Keratinocyte (primary cell): ENCODE measurements around the gene RDH13. TPM values are rescaled to one million over a fixed set of nuclear protein-coding genes. Genes with fewer than 3 reads are reported as not detected.

Experiments
- DNase-seq: peaks from one replicate; pipeline ENCODE4 v3.0.0-alpha.2; 2011; ENCODE audit warnings: low read depth, missing footprints, low spot score
- FAIRE-seq: peaks from 2 replicates; lab custom pipeline; 2011; peaks lifted over from hg19 to GRCh38; lab: Jason Lieb, UNC
- H2AFZ ChIP-seq: 2 replicates; pipeline ENCODE4 v1.6.0; 2012; ENCODE audit warnings: low read length, control low read depth, inconsistent platforms; ENCODE audit not compliant: control insufficient read depth
- H3K27ac ChIP-seq: 2 replicates; pipeline ENCODE4 v1.5.1; 2011; ENCODE audit warnings: low read length; ENCODE audit not compliant: control insufficient read depth, insufficient read depth
- H3K27me3 ChIP-seq: 3 replicates; pipeline ENCODE4 v1.6.0; 2011; ENCODE audit warnings: low read length; ENCODE audit not compliant: control insufficient read depth, insufficient read depth; ENCODE audit errors: extremely low read depth
- H3K36me3 ChIP-seq, 2 experiments: 2 replicates in 1 of 2; 3 replicates in 1 of 2; pipeline ENCODE4 v1.5.1; 2011; ENCODE audit warnings: low read length in 2 of 2, mild to moderate bottlenecking in 1 of 2; ENCODE audit not compliant: control insufficient read depth in 2 of 2, insufficient read depth in 2 of 2; ENCODE audit errors: extremely low read depth in 1 of 2
- H3K4me1 ChIP-seq: 3 replicates; pipeline ENCODE4 v1.5.1; 2011; ENCODE audit warnings: low read length; ENCODE audit not compliant: control insufficient read depth, insufficient read depth; ENCODE audit errors: extremely low read depth
- H3K4me2 ChIP-seq: 3 replicates; pipeline ENCODE4 v1.6.0; 2011; ENCODE audit warnings: low read depth, low read length; ENCODE audit not compliant: control insufficient read depth, insufficient read depth; ENCODE audit errors: extremely low read depth
- H3K4me3 ChIP-seq, 3 experiments: fragments of 200-600 bp in 1 of 3; sonication (generic) in 1 of 3; 2 replicates in 2 of 3; 3 replicates in 1 of 3; pipeline ENCODE4 v1.5.1; 2011 to 2016; ENCODE audit warnings: low read length in 3 of 3, mild to moderate bottlenecking in 3 of 3, control low read depth in 2 of 3, inconsistent platforms in 1 of 3, low read depth in 1 of 3, mixed read lengths in 1 of 3, mixed run types in 1 of 3, moderate library complexity in 1 of 3; ENCODE audit not compliant: control insufficient read depth in 2 of 3, insufficient read depth in 2 of 3; ENCODE audit errors: extremely low read depth in 1 of 3
- H3K79me2 ChIP-seq: 2 replicates; pipeline ENCODE4 v1.6.0; 2012; ENCODE audit warnings: low read length; ENCODE audit not compliant: control insufficient read depth, insufficient read depth
- H3K9ac ChIP-seq: 3 replicates; pipeline ENCODE4 v1.6.0; 2011; ENCODE audit warnings: low read length; ENCODE audit not compliant: control insufficient read depth, insufficient read depth; ENCODE audit errors: extremely low read depth
- H3K9me1 ChIP-seq: 3 replicates; pipeline ENCODE4 v1.6.0; 2011; ENCODE audit warnings: low read length; ENCODE audit not compliant: control insufficient read depth, insufficient read depth; ENCODE audit errors: extremely low read depth
- H3K9me3 ChIP-seq: 2 replicates; pipeline ENCODE4 v1.5.1; 2012; ENCODE audit warnings: low read depth, low read length; ENCODE audit not compliant: control insufficient read depth
- H4K20me1 ChIP-seq: 3 replicates; pipeline ENCODE4 v1.6.0; 2011; ENCODE audit warnings: low read length; ENCODE audit not compliant: control insufficient read depth, insufficient read depth; ENCODE audit errors: extremely low read depth
- CTCF ChIP-seq, 3 experiments: IDR thresholded peaks in 1 of 3; conservative IDR thresholded peaks in 1 of 3; optimal IDR thresholded peaks in 1 of 3; 2 replicates in 2 of 3; 3 replicates in 1 of 3; pipeline versions ENCODE3 to v1.5.1; 2011; ENCODE audit warnings: low read length in 3 of 3, mild to moderate bottlenecking in 3 of 3, moderate library complexity in 2 of 3, control low read depth in 1 of 3, inconsistent platforms in 1 of 3; ENCODE audit not compliant: insufficient read depth in 2 of 3; ENCODE audit errors: extremely low read depth in 1 of 3
- EZH2 ChIP-seq: IDR thresholded peaks from one replicate; pipeline ENCODE4 v1.6.1; 2012; ENCODE audit warnings: inconsistent platforms, mild to moderate bottlenecking, low read length, moderate library complexity
- dilution Hi-C: fragments of 300-500 bp; cut with MboI; formaldehyde crosslinking; loops from one replicate; pipeline ENCODE4 v1.7.0; 2020; ENCODE audit warnings: low sequenced_read_pairs; ENCODE audit not compliant: extremely low pct_ligation_motif_present
- polyA plus RNA-seq, 5 experiments: library from polyadenylated mRNA; depleted of rRNA in 3 of 5; stranded (reverse) in 3 of 5; stranded (forward) in 1 of 5; unstranded in 1 of 5; fragments of >200 nt; gene quantifications; 1 replicate in 1 of 5; 2 replicates in 3 of 5; 3 replicates in 1 of 5; pipeline versions ENCODE4 v1.2.1 to v1.2.3, GENCODE V29; 2011 to 2012; ENCODE audit warnings: missing spikeins in 2 of 5, low read depth in 1 of 5, low replicate concordance in 1 of 5

Gene RDH13
- polyA plus RNA-seq, 1 donor (not counting 4 experiments of a cell fraction or from before 2014, with no cell fraction given): 10.6 TPM

GRCh38 chr19:55015126-55015525 lies 47.8 kb downstream of the RDH13 start:
- H3K4me1 ChIP-seq: no peaks in the 10 kb centered on the region
- H3K27ac ChIP-seq: no peak overlapping the region
- H3K9me1 ChIP-seq: no peaks in the 10 kb centered on the region
- H3K36me3 ChIP-seq: no peaks in the 10 kb centered on the region
- no peak overlapping the region for H3K9ac ChIP-seq
- no peaks in the 10 kb centered on the region for H3K27me3 ChIP-seq
- peaks cover 2% of the 10 kb centered on the region for H3K79me2 ChIP-seq
- TF ChIP-seq CTCF (optimal IDR thresholded peaks at IDR 0.05 in 1 of 3, IDR thresholded peaks at IDR 0.05 in 1 of 3, conservative IDR thresholded peaks at IDR 0.05 in 1 of 3; ENCODE audit: extremely low read depth in 1 of 3, insufficient read depth in 2 of 3, low read length in 3 of 3) (no peak), EZH2 (no peak)
- no peaks in the 10 kb centered on the region for H3K9me3 ChIP-seq
- H2AFZ ChIP-seq: no peak overlapping the region
- dilution Hi-C loops: no loop called here
- no peak for FAIRE-seq
- H3K4me2 ChIP-seq: no peak overlapping the region
- DNase-seq: no peak
- no peaks in the 10 kb centered on the region for H4K20me1 ChIP-seq
- H3K4me3 ChIP-seq: no peak overlapping the region

- Histone ChIP-seq H3K4me3 (no peak overlapping the region), H3K9ac (no peak overlapping the region), H3K4me2 (no peak overlapping the region), H3K27ac (no peak overlapping the region), H4K20me1 (no peaks in the 10 kb centered on the region), H3K9me1 (no peaks in the 10 kb centered on the region), H3K27me3 (no peaks in the 10 kb centered on the region), H3K36me3 (no peaks in the 10 kb centered on the region), H2AFZ (no peak overlapping the region), H3K79me2 (peaks cover 2% of the 10 kb centered on the region), H3K9me3 (no peaks in the 10 kb centered on the region), H3K4me1 (no peaks in the 10 kb centered on the region)
- no peak for DNase-seq
- FAIRE-seq: no peak
- no peak for TF ChIP-seq EZH2
- dilution Hi-C loops: no loop called here
These were observed 48.2 kb downstream of the RDH13 start for GRCh38 chr19:55014714-55015113.

- DNase-seq (no peak), FAIRE-seq (no peak)
- H3K9me1 ChIP-seq: no peaks in the 10 kb centered on the region
- H3K27ac ChIP-seq: no peak overlapping the region
- H4K20me1 ChIP-seq: no peaks in the 10 kb centered on the region
- peaks cover 2% of the 10 kb centered on the region for H3K79me2 ChIP-seq
- dilution Hi-C loops: no loop called here
- H2AFZ ChIP-seq: no peak overlapping the region
- no peaks in the 10 kb centered on the region for H3K4me1 ChIP-seq
- H3K9ac ChIP-seq: no peak overlapping the region
- TF ChIP-seq EZH2 (no peak), CTCF (optimal IDR thresholded peaks at IDR 0.05 in 1 of 3, IDR thresholded peaks at IDR 0.05 in 1 of 3, conservative IDR thresholded peaks at IDR 0.05 in 1 of 3; ENCODE audit: extremely low read depth in 1 of 3, insufficient read depth in 2 of 3, low read length in 3 of 3) (no peak)
- H3K9me3 ChIP-seq: no peaks in the 10 kb centered on the region
- H3K27me3 ChIP-seq: no peaks in the 10 kb centered on the region
- H3K4me3 ChIP-seq: no peak overlapping the region
- no peak overlapping the region for H3K4me2 ChIP-seq
- no peaks in the 10 kb centered on the region for H3K36me3 ChIP-seq
These were observed 49.4 kb downstream of the RDH13 start for GRCh38 chr19:55013596-55013995.
